LNCAP (cell line): ENCODE results near the gene PRPF19.

Experiments
- CTCF ChIP-seq: fragments of 450-650 bp; IDR thresholded peaks from 2 replicates; pipeline ENCODE4 v1.5.1; 2017; ENCODE audit warnings: mild to moderate bottlenecking

PRPF19 gene

GRCh38 chr11:60932605-60933356 lies 26.4 kb upstream of the PRPF19 start:
- no peak for TF ChIP-seq CTCF

GRCh38 chr11:60931917-60932316 lies 25.5 kb upstream of the PRPF19 start:
- TF ChIP-seq CTCF: no peak

- no peak for TF ChIP-seq CTCF
Observed at GRCh38 chr11:60930394-60930793, 24.0 kb upstream of the PRPF19 start.

- TF ChIP-seq CTCF: no peak
Observed at GRCh38 chr11:60929764-60930163, 23.4 kb upstream of the PRPF19 start.

- no peak for TF ChIP-seq CTCF
Observed at GRCh38 chr11:60928563-60929001, 22.2 kb upstream of the PRPF19 start.

- TF ChIP-seq CTCF: no peak
Observed at GRCh38 chr11:60927600-60927999, 21.2 kb upstream of the PRPF19 start.

GRCh38 chr11:60927061-60927592 lies 20.7 kb upstream of the PRPF19 start:
- no peak for TF ChIP-seq CTCF
